OCI-LY3 (cell line): ENCODE data around the gene AMACR.

ENCODE experiments used
- H2AFZ ChIP-seq: fragments of 200-600, 300-600 bp; shearing (Covaris generic); 2 replicates; pipeline ENCODE4 v1.6.0; 2014; ENCODE audit warnings: antibody characterized with exemption, low read depth, low read length
- H3K27ac ChIP-seq: fragments of 200-600, 300-600 bp; sonication (generic); 2 replicates; pipeline ENCODE4 v1.5.1; 2014; ENCODE audit warnings: mild to moderate bottlenecking, low read length, moderate library complexity, mixed read lengths
- H3K27me3 ChIP-seq: fragments of 200-600, 300-600 bp; sonication (generic); 2 replicates; pipeline ENCODE4 v1.6.1; 2014; ENCODE audit warnings: low read depth, low read length, mixed read lengths
- H3K36me3 ChIP-seq: fragments of 200-600, 300-600 bp; sonication (generic); replicated peaks from 2 replicates; pipeline ENCODE3; 2014; ENCODE audit warnings: low read depth, low read length, mixed read lengths
- H3K4me1 ChIP-seq: fragments of 300-600, 200-600 bp; sonication (generic); 2 replicates; pipeline ENCODE4 v1.6.1; 2014; ENCODE audit warnings: low read length, mixed read lengths
- H3K4me2 ChIP-seq: fragments of 200-600, 300-600 bp; sonication (generic); 2 replicates; pipeline ENCODE4 v1.6.1; 2014; ENCODE audit warnings: low read length, mixed read lengths
- H3K4me3 ChIP-seq: fragments of 300-600, 200-600 bp; sonication (generic); 2 replicates; pipeline ENCODE4 v1.5.1; 2014; ENCODE audit warnings: antibody characterized with exemption, mild to moderate bottlenecking, low read length, moderate library complexity
- H3K79me2 ChIP-seq: fragments of 300-600, 200-600 bp; shearing (Covaris generic); 2 replicates; pipeline ENCODE4 v1.6.1; 2014; ENCODE audit warnings: mild to moderate bottlenecking, low read length, mixed read lengths
- H3K9ac ChIP-seq: fragments of 300-600, 200-600 bp; shearing (Covaris generic); 2 replicates; pipeline ENCODE4 v1.6.0; 2014; ENCODE audit warnings: mild to moderate bottlenecking, low read length, moderate library complexity
- H3K9me3 ChIP-seq: fragments of 200-600, 300-600 bp; shearing (Covaris generic); 2 replicates; pipeline ENCODE4 v1.6.1; 2014; ENCODE audit warnings: low read length, mixed read lengths; ENCODE audit not compliant: insufficient read depth
- H4K20me1 ChIP-seq: fragments of 200-600, 300-600 bp; sonication (generic); 2 replicates; pipeline ENCODE4 v1.6.1; 2016; ENCODE audit warnings: low read length, mixed read lengths; ENCODE audit not compliant: insufficient read depth
- EZH2phosphoT487 ChIP-seq: fragments of 200-600 bp; shearing (Covaris generic); IDR thresholded peaks from 2 replicates; pipeline ENCODE4 v1.6.1; 2018; ENCODE audit warnings: antibody characterized with exemption, mixed run types, low read depth
- TF ChIP-seq, protein P1 (sequence below): fragments of 200-600, 300-600 bp; sonication (generic); IDR thresholded peaks from 2 replicates; pipeline ENCODE4 v1.5.1; 2014; ENCODE audit warnings: antibody characterized with exemption, low read length, low read depth

The AMACR gene

DNA sequence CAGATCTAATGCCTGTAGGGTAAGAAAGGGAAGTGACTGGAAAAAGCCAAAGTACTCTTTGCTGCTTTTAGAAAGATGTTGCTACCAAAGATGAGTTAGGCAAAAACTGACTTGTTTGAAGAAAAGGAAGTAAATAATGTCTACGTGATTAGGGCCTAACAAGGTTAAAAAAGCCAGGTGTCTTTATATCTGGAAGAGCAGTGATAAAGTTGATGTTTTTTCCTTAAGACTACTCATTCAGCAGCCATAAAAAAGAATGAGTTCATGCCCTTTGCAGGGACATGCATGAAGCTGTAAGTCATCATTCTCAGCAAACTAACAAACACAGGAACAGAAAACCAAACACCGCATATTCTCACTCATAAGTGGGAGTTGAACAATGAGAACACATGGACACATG is 13.5 kb upstream of the AMACR start:
- no peak overlapping the region for H3K27ac ChIP-seq
- no peak overlapping the region for H2AFZ ChIP-seq
- H3K79me2 ChIP-seq, result no peaks in the 10 kb centered on the region
- no peaks in the 10 kb centered on the region for H3K36me3 ChIP-seq
- no peak overlapping the region for H3K4me3 ChIP-seq
- TF ChIP-seq, protein P1, sequence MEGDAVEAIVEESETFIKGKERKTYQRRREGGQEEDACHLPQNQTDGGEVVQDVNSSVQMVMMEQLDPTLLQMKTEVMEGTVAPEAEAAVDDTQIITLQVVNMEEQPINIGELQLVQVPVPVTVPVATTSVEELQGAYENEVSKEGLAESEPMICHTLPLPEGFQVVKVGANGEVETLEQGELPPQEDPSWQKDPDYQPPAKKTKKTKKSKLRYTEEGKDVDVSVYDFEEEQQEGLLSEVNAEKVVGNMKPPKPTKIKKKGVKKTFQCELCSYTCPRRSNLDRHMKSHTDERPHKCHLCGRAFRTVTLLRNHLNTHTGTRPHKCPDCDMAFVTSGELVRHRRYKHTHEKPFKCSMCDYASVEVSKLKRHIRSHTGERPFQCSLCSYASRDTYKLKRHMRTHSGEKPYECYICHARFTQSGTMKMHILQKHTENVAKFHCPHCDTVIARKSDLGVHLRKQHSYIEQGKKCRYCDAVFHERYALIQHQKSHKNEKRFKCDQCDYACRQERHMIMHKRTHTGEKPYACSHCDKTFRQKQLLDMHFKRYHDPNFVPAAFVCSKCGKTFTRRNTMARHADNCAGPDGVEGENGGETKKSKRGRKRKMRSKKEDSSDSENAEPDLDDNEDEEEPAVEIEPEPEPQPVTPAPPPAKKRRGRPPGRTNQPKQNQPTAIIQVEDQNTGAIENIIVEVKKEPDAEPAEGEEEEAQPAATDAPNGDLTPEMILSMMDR, result no peak
- TF ChIP-seq EZH2phosphoT487, result no peak
- H3K27me3 ChIP-seq, result no peaks in the 10 kb centered on the region
- no peak overlapping the region for H3K9ac ChIP-seq
- peaks cover 5% of the 10 kb centered on the region for H3K4me1 ChIP-seq
- no peaks in the 10 kb centered on the region for H3K9me3 ChIP-seq
- no peaks in the 10 kb centered on the region for H4K20me1 ChIP-seq
- H3K4me2 ChIP-seq, result no peak overlapping the region

- no peak overlapping the region for H3K4me3 ChIP-seq
- TF ChIP-seq, protein P1, result no peak
- no peak for TF ChIP-seq EZH2phosphoT487
- no peak overlapping the region for H2AFZ ChIP-seq
- no peaks in the 10 kb centered on the region for H3K79me2 ChIP-seq
- no peaks in the 10 kb centered on the region for H4K20me1 ChIP-seq
- H3K4me2 ChIP-seq, result no peak overlapping the region
- H3K27me3 ChIP-seq, result no peaks in the 10 kb centered on the region
- no peaks in the 10 kb centered on the region for H3K9me3 ChIP-seq
- H3K36me3 ChIP-seq, result no peaks in the 10 kb centered on the region
- H3K4me1 ChIP-seq, result peaks cover 5% of the 10 kb centered on the region
- no peak overlapping the region for H3K9ac ChIP-seq
- H3K27ac ChIP-seq, result no peak overlapping the region
Observed at GRCh38 chr5:34020726-34021125, 12.9 kb upstream of the AMACR start.

GRCh38 chr5:34017254-34017653 is 9.4 kb upstream of the AMACR start:
- no peak overlapping the region for H2AFZ ChIP-seq
- TF ChIP-seq, protein P1, result no peak
- no peak for TF ChIP-seq EZH2phosphoT487
- H3K36me3 ChIP-seq, result no peaks in the 10 kb centered on the region
- no peaks in the 10 kb centered on the region for H3K27me3 ChIP-seq
- H3K4me1 ChIP-seq, result peaks cover 5% of the 10 kb centered on the region
- no peak overlapping the region for H3K4me3 ChIP-seq
- no peaks in the 10 kb centered on the region for H4K20me1 ChIP-seq
- H3K4me2 ChIP-seq, result no peak overlapping the region
- no peaks in the 10 kb centered on the region for H3K9me3 ChIP-seq
- H3K9ac ChIP-seq, result no peak overlapping the region
- no peaks in the 10 kb centered on the region for H3K79me2 ChIP-seq
- no peak overlapping the region for H3K27ac ChIP-seq

DNA sequence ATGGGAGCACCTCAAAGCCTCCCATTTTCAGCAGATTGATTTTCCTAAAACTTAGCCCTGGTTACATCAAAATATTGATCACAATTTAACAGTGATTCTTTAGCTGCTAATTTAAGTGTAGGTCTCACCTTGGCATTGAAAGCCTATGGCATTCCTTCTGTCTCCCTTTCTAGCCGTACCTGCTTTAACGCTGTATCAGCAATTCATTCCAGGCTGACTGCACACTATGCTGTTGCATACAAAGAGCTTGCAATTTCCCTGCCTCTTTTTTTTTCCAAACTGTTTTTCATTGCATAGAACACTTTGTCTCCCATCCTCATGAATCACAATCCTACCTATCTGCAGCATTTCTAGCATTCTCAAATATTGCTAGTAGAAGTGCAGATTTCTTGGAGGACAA is 8.9 kb upstream of the AMACR start:
- Histone ChIP-seq H2AFZ (no peak overlapping the region), H4K20me1 (no peaks in the 10 kb centered on the region), H3K9me3 (no peaks in the 10 kb centered on the region), H3K4me1 (no peaks in the 10 kb centered on the region), H3K36me3 (no peaks in the 10 kb centered on the region), H3K79me2 (no peaks in the 10 kb centered on the region), H3K27me3 (no peaks in the 10 kb centered on the region), H3K27ac (no peak overlapping the region), H3K4me3 (no peak overlapping the region), H3K9ac (no peak overlapping the region), H3K4me2 (no peak overlapping the region)
- no peak for TF ChIP-seq EZH2phosphoT487
- TF ChIP-seq, protein P1, result no peak
